Measurements from ENCODE around the gene GAS2L2. TPM values are rescaled to one million over a fixed set of nuclear protein-coding genes. Genes with fewer than 3 reads are reported as not detected.

Gene GAS2L2
- under 0.01 TPM in 1 of 2 replicates, not detected in the other for total RNA-seq

DNA sequence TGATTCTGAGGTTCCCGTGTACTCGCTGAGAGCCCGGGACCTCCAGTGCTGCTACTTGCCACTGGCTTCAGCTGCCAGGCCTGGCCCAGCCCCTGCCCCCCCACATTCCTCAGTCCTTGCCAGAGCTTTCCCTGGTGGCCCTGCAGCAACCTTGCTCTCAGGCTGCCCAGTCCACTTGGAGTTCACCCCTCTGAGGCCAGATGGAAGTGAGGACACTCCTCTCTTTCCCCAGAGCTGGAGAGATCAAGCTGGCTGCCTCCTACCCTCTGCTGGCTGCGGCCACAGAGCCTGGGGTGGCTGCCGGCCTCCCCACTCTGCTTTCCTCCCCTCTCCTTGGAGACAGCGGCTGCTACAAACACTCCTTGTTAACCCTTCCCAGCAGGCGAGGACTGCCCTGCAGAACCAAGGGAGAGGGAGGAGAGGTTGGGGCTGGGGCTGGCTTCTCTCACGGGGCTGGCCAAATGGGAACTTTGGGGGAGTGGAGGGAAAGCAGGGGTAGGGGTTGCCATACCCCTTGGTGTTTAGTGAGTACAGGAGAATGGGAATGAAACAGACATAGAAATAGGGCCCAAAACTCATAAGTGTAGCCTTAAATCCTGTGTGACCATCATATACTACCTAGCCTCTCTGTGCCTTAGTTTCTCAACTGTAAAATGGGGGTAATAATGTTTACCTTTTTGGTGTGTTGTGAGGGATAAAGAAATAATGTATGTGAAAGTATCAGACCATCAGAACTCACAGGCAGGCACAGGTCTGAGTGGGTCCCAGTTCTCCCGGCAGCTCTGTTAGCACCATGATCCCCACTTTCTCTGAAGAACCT lies at the start of gene GAS2L2:
Gene GAS2L2, minus strand, starts transcription at position 295 of the 820 bp plus-strand sequence. CDS start 389 bp downstream, outside the sequence.
- no peak for DNase-seq (ENCODE audit: low read depth in 2 of 2)

DNA sequence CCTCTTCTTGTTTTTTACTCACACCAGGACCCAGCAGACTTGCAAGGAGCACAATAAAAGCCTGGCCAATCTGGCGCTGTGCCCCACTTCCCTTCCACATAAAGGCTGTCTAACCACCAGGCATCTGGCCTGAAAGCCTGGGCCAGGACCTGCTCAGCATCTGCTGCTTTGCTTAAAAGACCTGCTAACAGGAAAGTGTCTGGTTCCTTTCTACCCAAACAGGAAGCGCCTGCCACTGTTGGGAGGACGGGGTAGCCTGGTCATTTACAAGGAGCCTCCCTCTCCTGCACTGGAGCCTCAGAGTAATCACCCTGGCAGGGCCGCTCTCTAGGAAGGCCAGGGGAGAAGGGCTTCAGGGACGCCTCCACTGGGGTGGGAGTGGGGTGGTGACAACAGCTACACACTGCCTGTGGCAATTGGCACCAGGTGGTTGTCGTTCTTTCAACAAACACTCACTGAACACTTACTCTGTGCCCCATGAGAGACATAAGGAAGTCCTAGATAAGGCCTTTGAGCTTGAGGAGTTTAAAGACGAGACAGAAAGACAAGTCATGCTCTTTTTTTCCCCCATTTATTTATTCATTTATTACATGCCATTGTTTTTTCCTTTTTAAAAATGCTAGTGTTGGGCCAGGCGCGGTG lies 48.7 kb upstream of the GAS2L2 start:
- DNase-seq (ENCODE audit: low read depth in 2 of 2), result peak in 1 of 2 donors; percentile 98

- peak in 1 of 2 donors; percentile 59 for DNase-seq (ENCODE audit: low read depth in 2 of 2)
These were observed 46.9 kb upstream of the GAS2L2 start for GRCh38 chr17:35799942-35800341.

GRCh38 chr17:35797918-35798317 lies 44.9 kb upstream of the GAS2L2 start:
- no peak for DNase-seq (ENCODE audit: low read depth in 2 of 2)

GRCh38 chr17:35797370-35797769 lies 44.3 kb upstream of the GAS2L2 start:
- DNase-seq (ENCODE audit: low read depth in 2 of 2), result no peak

DNA sequence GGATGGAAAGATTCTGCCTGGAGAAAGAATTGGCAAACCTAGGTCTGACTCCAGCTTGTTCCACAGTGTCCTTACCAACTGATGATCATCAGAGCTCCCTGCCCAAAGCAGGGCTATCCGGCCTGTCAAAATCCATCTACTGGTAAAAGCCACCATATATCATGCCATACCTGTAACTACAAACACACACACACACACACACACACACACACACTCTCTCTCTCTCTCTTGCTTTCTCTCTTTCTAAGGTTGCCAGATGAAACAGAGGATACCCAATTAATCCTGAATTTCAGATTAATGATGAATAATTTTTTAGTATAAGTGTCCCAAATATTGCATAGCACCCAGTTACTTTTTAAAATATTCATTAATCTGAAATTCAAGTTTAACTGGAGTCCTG lies 43.9 kb upstream of the GAS2L2 start:
- DNase-seq (ENCODE audit: low read depth in 2 of 2), result no peak

GRCh38 chr17:35795871-35796265 lies 42.8 kb upstream of the GAS2L2 start:
- DNase-seq (ENCODE audit: low read depth in 2 of 2), result peak in 1 of 2 donors; percentile 28

DNA sequence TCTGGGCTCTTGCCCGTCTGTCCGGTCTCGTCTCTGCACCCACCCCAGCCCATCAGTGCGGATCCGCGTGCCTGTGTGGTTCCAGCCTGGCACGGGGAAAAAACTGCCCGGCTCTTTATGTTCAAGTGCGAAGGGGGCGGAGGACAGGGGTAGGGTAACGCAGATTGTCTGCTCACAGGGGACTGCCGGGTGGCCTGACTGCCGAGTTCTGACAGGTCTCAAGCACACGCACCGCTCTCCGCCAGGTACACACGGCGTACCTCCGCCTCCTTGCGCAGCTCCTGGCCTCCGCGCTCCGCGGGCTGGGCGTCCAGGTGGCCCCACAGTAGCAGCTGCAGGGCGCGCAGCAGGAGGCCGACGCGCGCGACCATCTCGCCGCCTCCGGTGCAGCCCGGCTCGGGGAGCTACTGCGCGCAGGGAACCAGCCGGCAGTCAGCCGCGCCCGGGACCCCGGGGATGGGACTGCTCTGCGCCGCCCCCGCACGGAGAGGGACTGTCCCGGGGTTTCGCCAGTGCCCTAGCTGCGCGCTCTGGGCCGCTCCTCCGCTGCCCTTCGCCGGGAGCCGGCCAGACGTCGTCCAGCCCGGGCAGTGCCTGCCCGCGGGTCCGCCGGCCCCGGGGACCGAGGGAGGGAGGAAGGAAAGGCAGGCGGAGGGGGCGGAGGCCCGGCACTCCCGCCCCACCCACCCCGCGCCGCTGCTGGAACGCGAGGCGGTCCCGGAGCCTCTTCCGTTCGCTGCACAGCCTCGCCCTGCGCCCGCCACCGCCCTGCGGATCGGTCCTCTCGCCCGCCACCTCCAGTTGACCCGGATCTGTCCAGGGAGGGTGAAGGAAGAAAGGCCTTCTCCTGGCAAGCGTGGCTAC lies 42.2 kb upstream of the GAS2L2 start, which contains the start of gene MMP28:
Gene MMP28, minus strand, starts transcription at position 635 of the 864 bp plus-strand sequence. Its CDS starts 264 bp downstream, at position 371.
- DNase-seq (ENCODE audit: low read depth in 2 of 2), result peak in 1 of 2 donors; percentile 33

DNA sequence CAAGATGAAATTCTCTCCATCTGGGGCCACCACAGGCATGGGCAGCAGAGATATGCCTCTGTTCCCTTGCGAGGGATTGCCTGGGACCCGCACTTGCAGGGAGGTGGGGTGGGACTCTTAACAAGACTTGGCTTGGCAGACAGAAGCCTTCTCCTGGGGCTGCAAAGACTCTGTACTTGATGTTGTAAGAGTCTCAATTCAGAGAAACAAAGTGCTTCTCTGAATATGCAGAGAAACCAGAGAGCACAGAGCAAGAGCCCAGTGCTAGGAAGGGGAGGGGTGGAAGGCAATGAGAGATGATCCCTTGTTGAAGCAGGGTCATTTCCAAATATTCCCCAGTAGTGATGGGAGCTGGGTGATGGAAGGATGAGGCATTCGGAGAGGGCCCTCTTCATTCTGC lies 40.2 kb upstream of the GAS2L2 start:
- DNase-seq (ENCODE audit: low read depth in 2 of 2), result no peak

- no peak for DNase-seq (ENCODE audit: low read depth in 2 of 2)
These were observed 38.8 kb upstream of the GAS2L2 start for GRCh38 chr17:35791681-35792350.

DNA sequence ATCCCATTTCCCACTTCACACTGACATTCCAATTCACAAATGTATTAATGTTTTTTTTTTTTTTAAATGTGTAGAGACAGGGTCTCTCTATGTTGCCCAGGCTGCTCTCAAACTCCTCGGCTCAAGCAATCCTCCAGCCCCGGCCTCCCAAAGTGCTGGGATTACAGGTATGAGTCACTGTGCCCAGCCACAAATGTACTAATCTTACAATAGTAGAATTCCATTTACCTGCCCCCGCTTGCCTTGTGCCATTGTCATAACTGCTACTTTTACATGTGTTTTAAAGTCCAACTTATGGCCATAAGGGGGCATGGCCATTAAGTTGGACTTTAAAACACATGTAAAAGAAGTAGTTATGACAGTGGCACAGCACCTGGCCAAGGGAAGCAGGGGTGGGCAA lies 37.8 kb upstream of the GAS2L2 start:
- no peak for DNase-seq (ENCODE audit: low read depth in 2 of 2)

DNA sequence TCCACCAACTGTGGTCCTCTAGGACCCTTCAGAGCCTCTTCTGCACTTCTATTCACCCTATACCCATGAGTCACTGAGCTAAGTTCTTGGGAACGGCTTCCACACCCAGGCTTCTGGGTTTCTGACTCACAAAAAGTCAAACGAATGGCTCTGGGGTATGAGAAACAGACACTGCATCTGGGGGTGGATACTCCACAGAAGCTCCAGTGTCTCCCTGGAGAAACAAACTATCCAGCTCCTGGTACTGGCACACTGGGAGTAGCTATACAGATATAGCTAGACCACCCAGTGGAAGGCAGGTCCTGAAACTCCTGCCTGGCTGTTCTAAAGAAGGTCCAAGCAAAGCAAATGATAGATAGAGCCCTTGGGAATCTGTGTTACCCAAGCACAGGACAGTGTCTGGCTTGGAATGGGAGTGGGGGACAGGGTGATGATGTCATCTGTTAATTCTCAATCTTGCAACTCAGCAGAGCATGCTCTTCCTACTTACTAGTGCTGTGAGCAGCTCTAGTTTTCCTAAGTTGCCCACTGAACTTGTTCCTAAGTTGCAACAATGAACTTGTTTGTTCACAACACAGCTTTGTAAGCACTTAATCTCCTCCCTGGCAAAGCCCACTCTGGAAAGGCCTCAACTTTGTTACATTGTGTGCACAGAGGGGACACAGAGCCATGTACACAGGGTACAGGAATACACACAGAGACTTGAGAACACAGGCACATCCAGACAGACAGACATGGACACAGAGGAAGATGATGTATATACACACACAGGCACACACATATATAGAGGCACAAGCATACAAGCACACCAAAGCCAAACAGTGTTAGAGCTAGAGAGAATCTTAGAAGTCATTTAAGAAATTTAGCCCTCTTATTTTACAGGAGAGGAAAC lies 35.7 kb upstream of the GAS2L2 start:
- no peak for DNase-seq (ENCODE audit: low read depth in 2 of 2)

GRCh38 chr17:35786941-35787432 lies 33.9 kb upstream of the GAS2L2 start:
- no peak for DNase-seq (ENCODE audit: low read depth in 2 of 2)

GRCh38 chr17:35784895-35785294 lies 31.9 kb upstream of the GAS2L2 start:
- no peak for DNase-seq (ENCODE audit: low read depth in 2 of 2)

- no peak for DNase-seq (ENCODE audit: low read depth in 2 of 2)
These were observed 27.9 kb upstream of the GAS2L2 start for GRCh38 chr17:35780950-35781349.

GRCh38 chr17:35778641-35779196 lies 25.7 kb upstream of the GAS2L2 start:
- no peak for DNase-seq (ENCODE audit: low read depth in 2 of 2)

DNA sequence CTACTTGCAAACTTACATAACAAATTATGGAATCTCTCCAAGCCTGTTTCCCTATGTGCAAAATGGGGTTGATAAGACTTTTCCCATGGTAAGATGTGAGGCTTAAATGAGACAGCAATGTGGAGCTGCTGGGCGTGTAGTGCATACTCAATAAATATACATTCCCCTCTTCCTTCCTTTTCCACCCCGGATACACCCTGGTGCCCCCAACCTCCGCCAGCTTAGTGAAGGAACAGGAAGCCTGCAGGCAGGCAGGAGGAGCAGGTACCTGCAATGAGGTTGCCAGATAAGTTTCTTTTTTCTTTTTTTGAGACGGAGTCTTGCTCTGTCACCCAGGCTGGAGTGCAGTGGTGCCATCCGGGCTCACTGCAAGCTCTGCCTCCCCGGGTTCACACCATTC lies 22.5 kb upstream of the GAS2L2 start:
- no peak for DNase-seq (ENCODE audit: low read depth in 2 of 2)

DNA sequence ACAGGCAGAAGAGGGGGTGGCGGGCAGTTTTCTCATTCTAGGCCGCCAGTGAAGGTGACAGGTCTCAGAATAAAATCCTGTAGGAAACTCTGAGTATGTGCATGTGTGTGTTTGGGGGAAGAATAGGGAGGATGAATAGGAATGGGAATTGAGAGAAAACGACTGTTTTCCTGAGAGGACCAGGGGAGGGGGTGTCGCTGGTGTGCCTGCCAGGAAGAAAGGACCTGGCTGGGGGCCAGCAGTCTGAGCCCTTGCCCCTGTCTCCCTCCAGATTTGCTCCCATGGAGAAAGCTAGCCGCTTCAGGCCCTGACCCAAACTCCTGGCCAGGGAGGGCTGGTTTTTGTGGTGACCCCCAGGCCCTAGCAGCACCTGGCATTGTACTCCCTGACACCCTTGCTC lies 22.0 kb upstream of the GAS2L2 start:
- DNase-seq (ENCODE audit: low read depth in 2 of 2), result no peak

DNA sequence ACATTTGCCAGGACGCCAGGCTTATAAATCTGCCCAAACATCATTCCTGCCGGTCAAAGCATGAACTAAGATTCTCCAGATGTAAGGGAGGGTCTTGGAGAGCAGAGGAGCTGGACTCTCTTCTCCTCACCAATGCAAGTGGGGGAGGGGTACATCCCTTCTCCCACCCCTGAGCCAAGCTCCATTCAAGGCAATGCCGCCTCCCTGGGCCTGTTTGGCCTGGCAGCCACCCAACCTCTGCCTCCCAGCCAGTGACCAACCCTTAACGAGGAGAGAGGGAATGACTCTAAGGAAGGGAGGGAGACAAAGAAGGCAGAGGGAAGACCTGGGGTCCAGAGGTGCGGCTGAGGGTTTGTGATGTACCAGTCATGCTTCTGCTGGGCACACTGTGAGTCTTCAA lies 21.5 kb upstream of the GAS2L2 start:
- peak in 1 of 2 donors; percentile 19 for DNase-seq (ENCODE audit: low read depth in 2 of 2)

All from dermis microvascular lymphatic vessel endothelial cell (primary cell).